Activated CD8-positive, alpha-beta memory T cell treated with anti-CD3 and anti-CD28 coated beads, Interleukin-2, amount 10 ng/mL, durations not matched to agents 7 days and 5 days (primary cell): ENCODE data around the gene KCNK5. TPM values are rescaled to one million over a fixed set of nuclear protein-coding genes. Genes with fewer than 3 reads are reported as not detected.

Source experiments
- ATAC-seq: fragments of 150-1000 bp; cut with Tn5 transposase; one replicate; pipeline ENCODE4 v1.10.0; 2021; ENCODE audit warnings: moderate library complexity
- CTCF ChIA-PET: fragments of 350-600 bp; sonication (Branson Sonifier 250); formaldehyde crosslinking; loops from one replicate; lab custom pipeline; 2021; ENCODE audit warnings: antibody characterized with exemption; lab: Charles Lee
- DNase-seq: peaks from one replicate; pipeline ENCODE4 v3.0.0-alpha.2; 2020
- H3K27ac Mint-ChIP-seq: one replicate; pipeline ENCODE4 v1.8.0; 2021; ENCODE audit warnings: mild to moderate bottlenecking, mixed read lengths
- H3K27me3 Mint-ChIP-seq: one replicate; pipeline ENCODE4 v1.8.0; 2021; ENCODE audit warnings: mixed read lengths
- H3K36me3 Mint-ChIP-seq: one replicate; pipeline ENCODE4 v1.8.0; 2021; ENCODE audit warnings: mild to moderate bottlenecking, mixed read lengths
- H3K4me1 Mint-ChIP-seq: one replicate; pipeline ENCODE4 v1.8.0; 2021; ENCODE audit warnings: mixed read lengths
- H3K4me3 Mint-ChIP-seq: one replicate; pipeline ENCODE4 v1.8.0; 2021; ENCODE audit warnings: mild to moderate bottlenecking, moderate library complexity, mixed read lengths
- H3K9me3 Mint-ChIP-seq: one replicate; pipeline ENCODE4 v1.8.0; 2022; ENCODE audit warnings: low read depth, mixed read lengths
- total RNA-seq, 2 experiments: library from RNA; stranded (reverse); gene quantifications; one replicate each; pipeline ENCODE4 v1.2.3, GENCODE V29; 2021

Gene KCNK5
- total RNA-seq, 2 experiments from 2014 or later, result 19.1 to 30.8 TPM

GRCh38 chr6:39221779-39222641 lies 7.3 kb downstream of the KCNK5 start:
- Mint-ChIP-seq H3K9me3 (no peaks in the 10 kb centered on the region), H3K27ac (peak overlapping the region; percentile 70), H3K36me3 (peaks cover 52% of the 10 kb centered on the region)

GRCh38 chr6:39221115-39221514 lies 8.2 kb downstream of the KCNK5 start:
- no peak overlapping the region for H3K4me3 Mint-ChIP-seq
- CTCF ChIA-PET, result interaction anchor here (3.7 kb wide), 1 partner anchor 9 kb away, joined by 19 read pairs; the partner anchor contains the start of gene KCNK5
- H3K36me3 Mint-ChIP-seq, result peaks cover 51% of the 10 kb centered on the region

More at GRCh38 chr6:39221779-39222641, 7.3 kb downstream of the KCNK5 start:
- ATAC-seq (no peak), DNase-seq (no peak)
- Mint-ChIP-seq H3K27me3 (no peaks in the 10 kb centered on the region), H3K4me1 (peaks cover 94% of the 10 kb centered on the region), H3K4me3 (no peak overlapping the region)
- CTCF ChIA-PET, result interaction anchor here (0.8 to 3.7 kb wide), 2 partner anchors 8 to 32 kb away, joined by 3 to 19 read pairs; partner anchors contain the start of gene KCNK5

GRCh38 chr6:39218868-39219567 lies 10.3 kb downstream of the KCNK5 start:
- peak overlapping the region; percentile 94 for H3K27ac Mint-ChIP-seq
- peaks cover 95% of the 10 kb centered on the region for H3K4me1 Mint-ChIP-seq
- H3K27me3 Mint-ChIP-seq, result no peaks in the 10 kb centered on the region
- peak overlapping the region; percentile 30 for H3K4me3 Mint-ChIP-seq
- no peaks in the 10 kb centered on the region for H3K9me3 Mint-ChIP-seq
- H3K36me3 Mint-ChIP-seq, result peaks cover 42% of the 10 kb centered on the region
- CTCF ChIA-PET, result interaction anchor here (1.0 to 3.7 kb wide), 9 partner anchors 11 to 84 kb away, joined by 3 to 19 read pairs (median 3); partner anchors contain the start of gene KCNK5
- ATAC-seq, result peak; percentile 54
- DNase-seq, result peak; percentile 53

More at GRCh38 chr6:39221115-39221514, 8.2 kb downstream of the KCNK5 start:
- Mint-ChIP-seq H3K4me1 (peaks cover 95% of the 10 kb centered on the region), H3K9me3 (no peaks in the 10 kb centered on the region), H3K27me3 (no peaks in the 10 kb centered on the region), H3K27ac (peak overlapping the region; percentile 87)
- DNase-seq, result no peak
- no peak for ATAC-seq

GRCh38 chr6:39217177-39217864 lies 12.0 kb downstream of the KCNK5 start:
- CTCF ChIA-PET, result interaction anchor here (0.9 to 1.9 kb wide), 4 partner anchors 10 to 27 kb away, joined by 3 to 7 read pairs (median 4); no protein-coding TSS in a partner anchor
- Mint-ChIP-seq H3K36me3 (peaks cover 36% of the 10 kb centered on the region), H3K9me3 (no peaks in the 10 kb centered on the region), H3K4me3 (no peak overlapping the region), H3K27me3 (no peaks in the 10 kb centered on the region), H3K4me1 (peaks cover 90% of the 10 kb centered on the region), H3K27ac (peak overlapping the region; percentile 72)
- ATAC-seq (no peak), DNase-seq (no peak)

GRCh38 chr6:39215640-39216158 lies 13.6 kb downstream of the KCNK5 start:
- CTCF ChIA-PET, result interaction anchor here (1.2 to 2.4 kb wide), 7 partner anchors 9 to 94 kb away, joined by 3 to 10 read pairs (median 3); no protein-coding TSS in a partner anchor
- Mint-ChIP-seq H3K9me3 (no peaks in the 10 kb centered on the region), H3K4me3 (peak overlapping the region; percentile 33), H3K27me3 (no peaks in the 10 kb centered on the region), H3K27ac (peak overlapping the region; percentile 81), H3K4me1 (peaks cover 83% of the 10 kb centered on the region), H3K36me3 (peaks cover 26% of the 10 kb centered on the region)
- ATAC-seq (peak; percentile 38), DNase-seq (peak; percentile 64)

GRCh38 chr6:39214846-39215639 lies 14.2 kb downstream of the KCNK5 start:
- DNase-seq (no peak), ATAC-seq (no peak)
- H3K9me3 Mint-ChIP-seq, result no peaks in the 10 kb centered on the region
- no peaks in the 10 kb centered on the region for H3K27me3 Mint-ChIP-seq
- CTCF ChIA-PET, result interaction anchor here (1.1 to 2.4 kb wide), 7 partner anchors 10 to 95 kb away, joined by 3 to 10 read pairs (median 3); partner anchors contain the start of gene KCNK5
- peaks cover 83% of the 10 kb centered on the region for H3K4me1 Mint-ChIP-seq
- no peak overlapping the region for H3K4me3 Mint-ChIP-seq
- H3K27ac Mint-ChIP-seq, result peak overlapping the region; percentile 81
- H3K36me3 Mint-ChIP-seq, result peaks cover 26% of the 10 kb centered on the region

- no peaks in the 10 kb centered on the region for H3K9me3 Mint-ChIP-seq
- CTCF ChIA-PET, result interaction anchor here (1.1 to 2.4 kb wide), 5 partner anchors 11 to 89 kb away, joined by 3 to 10 read pairs (median 3); partner anchors contain the start of gene KCNK5
- no peak overlapping the region for H3K4me3 Mint-ChIP-seq
- DNase-seq (no peak), ATAC-seq (no peak)
- H3K4me1 Mint-ChIP-seq, result peaks cover 83% of the 10 kb centered on the region
- peaks cover 23% of the 10 kb centered on the region for H3K36me3 Mint-ChIP-seq
- H3K27ac Mint-ChIP-seq, result no peak overlapping the region
- no peaks in the 10 kb centered on the region for H3K27me3 Mint-ChIP-seq
Observed at GRCh38 chr6:39214120-39214813, 15.0 kb downstream of the KCNK5 start.

GRCh38 chr6:39213195-39213920 lies 15.9 kb downstream of the KCNK5 start:
- Mint-ChIP-seq H3K27ac (peak overlapping the region; percentile 5), H3K9me3 (no peaks in the 10 kb centered on the region), H3K4me1 (peaks cover 80% of the 10 kb centered on the region), H3K27me3 (no peaks in the 10 kb centered on the region), H3K36me3 (peaks cover 23% of the 10 kb centered on the region), H3K4me3 (no peak overlapping the region)
- ATAC-seq (no peak), DNase-seq (no peak)
- CTCF ChIA-PET, result no interaction called here

GRCh38 chr6:39211183-39211582 lies 18.1 kb downstream of the KCNK5 start:
- peaks cover 78% of the 10 kb centered on the region for H3K4me1 Mint-ChIP-seq
- ATAC-seq (no peak), DNase-seq (no peak)
- peaks cover 15% of the 10 kb centered on the region for H3K36me3 Mint-ChIP-seq
- no peaks in the 10 kb centered on the region for H3K9me3 Mint-ChIP-seq
- CTCF ChIA-PET, result interaction anchor here (0.8 to 1.0 kb wide), 2 partner anchors 10 to 19 kb away, joined by 3 read pairs; no protein-coding TSS in a partner anchor
- H3K4me3 Mint-ChIP-seq, result no peak overlapping the region
- no peaks in the 10 kb centered on the region for H3K27me3 Mint-ChIP-seq
- no peak overlapping the region for H3K27ac Mint-ChIP-seq

GRCh38 chr6:39210450-39210849 lies 18.8 kb downstream of the KCNK5 start:
- H3K36me3 Mint-ChIP-seq, result peaks cover 14% of the 10 kb centered on the region
- no peaks in the 10 kb centered on the region for H3K9me3 Mint-ChIP-seq
- DNase-seq (no peak), ATAC-seq (no peak)
- H3K27ac Mint-ChIP-seq, result no peak overlapping the region
- peaks cover 77% of the 10 kb centered on the region for H3K4me1 Mint-ChIP-seq
- CTCF ChIA-PET, result interaction anchor here (0.8 kb wide), 1 partner anchor 19 kb away, joined by 3 read pairs; no protein-coding TSS in a partner anchor
- no peaks in the 10 kb centered on the region for H3K27me3 Mint-ChIP-seq
- no peak overlapping the region for H3K4me3 Mint-ChIP-seq

- Mint-ChIP-seq H3K4me1 (peaks cover 74% of the 10 kb centered on the region), H3K27me3 (no peaks in the 10 kb centered on the region), H3K9me3 (no peaks in the 10 kb centered on the region), H3K36me3 (peaks cover 14% of the 10 kb centered on the region), H3K4me3 (no peak overlapping the region), H3K27ac (peak overlapping the region; percentile 45)
- DNase-seq, result no peak
- no peak for ATAC-seq
- CTCF ChIA-PET, result no interaction called here
Observed at GRCh38 chr6:39209911-39210310, 19.4 kb downstream of the KCNK5 start.
